Activated CD8-positive, alpha-beta memory T cell treated with anti-CD3 and anti-CD28 coated beads, Interleukin-2, amount 50 U/mL, for 24 hours (primary cell): ENCODE data around the gene VGF.

ENCODE experiments used
- DNase-seq: peaks from one replicate; pipeline ENCODE4 v3.0.0-alpha.2; 2020; ENCODE audit errors: extremely low read depth

The VGF gene

GRCh38 chr7:101185258-101185839 lies 20.0 kb upstream of the VGF start:
- DNase-seq = no peak

GRCh38 chr7:101180130-101180755 lies 14.9 kb upstream of the VGF start, which contains the start of gene NAT16:
Gene NAT16, minus strand, starts transcription at chr7:101180293. Its CDS starts 5,486 bp downstream, at chr7:101174807.
- no peak for DNase-seq

GRCh38 chr7:101179713-101180112 lies 14.3 kb upstream of the VGF start:
- DNase-seq = no peak

- DNase-seq = no peak
Observed at GRCh38 chr7:101179117-101179516, 13.7 kb upstream of the VGF start.

- DNase-seq = no peak
Observed at GRCh38 chr7:101177644-101178043, 12.3 kb upstream of the VGF start.

GRCh38 chr7:101175664-101176063 lies 10.3 kb upstream of the VGF start:
- no peak for DNase-seq

DNA sequence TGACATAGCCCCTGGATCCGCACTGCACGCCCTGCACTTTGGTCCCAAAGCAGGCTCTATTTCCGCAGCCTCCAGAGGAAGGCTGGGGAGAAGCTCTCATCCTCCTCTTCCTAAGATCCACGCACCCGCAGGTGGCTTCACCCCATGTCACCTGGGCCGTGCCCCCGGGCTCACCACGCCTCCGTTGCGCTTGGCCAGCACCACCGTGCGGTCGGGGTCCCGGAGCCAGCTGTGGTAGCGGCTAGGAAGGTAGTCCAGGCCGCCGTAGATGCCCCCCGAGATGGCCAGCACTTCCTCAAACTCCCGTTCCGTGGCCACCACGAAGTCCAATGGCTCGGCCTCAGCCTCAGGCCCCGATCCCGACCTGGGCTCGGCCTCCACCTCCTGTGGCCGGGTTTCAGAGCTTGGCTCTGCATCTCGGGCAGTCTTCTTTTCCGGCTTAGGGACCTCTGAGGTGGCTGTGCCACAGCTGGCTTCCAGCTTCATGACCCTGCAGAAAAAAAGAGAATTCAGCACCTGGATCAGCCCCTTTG lies 9.0 kb upstream of the VGF start:
- no peak for DNase-seq

DNA sequence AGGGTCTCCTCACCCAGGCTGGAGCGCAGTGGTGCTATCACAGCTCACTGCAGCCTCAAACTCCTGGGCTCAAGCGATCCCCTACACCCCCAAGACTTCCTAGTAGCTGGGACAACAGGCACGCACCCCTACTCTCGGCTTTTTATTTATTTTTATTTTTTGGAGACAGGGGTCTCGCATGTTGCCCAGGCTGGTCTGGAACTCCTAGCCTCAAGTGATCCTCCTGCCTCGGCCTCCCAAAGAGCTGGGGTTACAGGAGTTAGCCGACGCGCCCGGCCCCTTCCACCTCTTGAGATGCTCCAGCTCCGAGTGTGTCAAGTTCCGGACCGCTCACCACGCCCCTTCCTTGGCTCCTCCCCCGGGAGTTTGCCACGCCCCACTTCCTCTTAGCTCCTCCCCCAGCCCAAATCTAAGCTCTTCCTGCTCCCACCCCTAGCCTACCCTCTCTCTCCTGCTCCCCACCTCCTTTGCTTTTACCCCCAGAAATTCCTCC lies 8.4 kb upstream of the VGF start:
- DNase-seq = peak; percentile 29

- DNase-seq = no peak
Observed at GRCh38 chr7:101172854-101173751, 7.7 kb upstream of the VGF start.

DNA sequence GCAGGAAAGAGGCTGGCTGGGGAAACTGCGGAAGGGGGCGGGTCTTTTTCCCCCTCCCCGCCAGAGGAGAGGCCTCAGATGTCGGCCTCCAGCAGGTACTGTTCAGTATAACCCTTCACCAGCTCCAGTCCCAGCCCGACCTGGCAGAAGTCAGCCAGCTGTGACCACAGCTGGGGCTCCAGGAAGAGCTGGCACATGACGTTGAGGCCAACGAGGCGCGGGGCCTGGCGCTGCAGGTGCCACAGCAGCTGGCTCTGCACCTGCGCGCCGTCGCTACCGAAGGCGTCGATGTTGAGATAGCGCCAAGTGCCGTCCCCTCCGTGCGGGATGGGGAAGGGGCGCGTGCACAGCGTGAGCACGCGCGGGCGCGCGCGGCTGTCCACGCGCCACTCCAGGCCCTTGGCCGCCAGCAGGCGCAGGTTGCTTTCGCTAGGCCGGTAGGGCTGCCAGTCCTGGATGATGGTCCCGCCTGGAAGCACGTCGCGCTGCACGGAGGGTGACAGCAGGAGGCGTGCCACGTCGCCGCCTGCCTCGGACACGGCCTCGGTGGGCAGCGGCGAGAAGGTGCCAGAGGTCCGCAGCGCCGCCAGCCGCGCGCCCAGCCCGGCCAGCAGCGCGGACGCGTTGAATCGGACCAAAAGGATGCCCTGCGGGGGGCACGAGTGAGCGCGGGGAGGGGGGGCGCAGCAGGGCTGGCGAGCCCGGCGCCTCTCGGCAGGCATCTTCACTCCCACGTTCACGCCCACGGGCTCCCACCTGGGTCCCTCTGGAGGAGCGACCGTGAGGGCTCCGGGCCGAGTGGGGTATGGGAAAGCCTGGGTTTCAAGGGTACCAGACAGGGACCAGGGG lies 6.9 kb upstream of the VGF start:
- no peak for DNase-seq

GRCh38 chr7:101171442-101171837 lies 6.1 kb upstream of the VGF start:
- no peak for DNase-seq

DNA sequence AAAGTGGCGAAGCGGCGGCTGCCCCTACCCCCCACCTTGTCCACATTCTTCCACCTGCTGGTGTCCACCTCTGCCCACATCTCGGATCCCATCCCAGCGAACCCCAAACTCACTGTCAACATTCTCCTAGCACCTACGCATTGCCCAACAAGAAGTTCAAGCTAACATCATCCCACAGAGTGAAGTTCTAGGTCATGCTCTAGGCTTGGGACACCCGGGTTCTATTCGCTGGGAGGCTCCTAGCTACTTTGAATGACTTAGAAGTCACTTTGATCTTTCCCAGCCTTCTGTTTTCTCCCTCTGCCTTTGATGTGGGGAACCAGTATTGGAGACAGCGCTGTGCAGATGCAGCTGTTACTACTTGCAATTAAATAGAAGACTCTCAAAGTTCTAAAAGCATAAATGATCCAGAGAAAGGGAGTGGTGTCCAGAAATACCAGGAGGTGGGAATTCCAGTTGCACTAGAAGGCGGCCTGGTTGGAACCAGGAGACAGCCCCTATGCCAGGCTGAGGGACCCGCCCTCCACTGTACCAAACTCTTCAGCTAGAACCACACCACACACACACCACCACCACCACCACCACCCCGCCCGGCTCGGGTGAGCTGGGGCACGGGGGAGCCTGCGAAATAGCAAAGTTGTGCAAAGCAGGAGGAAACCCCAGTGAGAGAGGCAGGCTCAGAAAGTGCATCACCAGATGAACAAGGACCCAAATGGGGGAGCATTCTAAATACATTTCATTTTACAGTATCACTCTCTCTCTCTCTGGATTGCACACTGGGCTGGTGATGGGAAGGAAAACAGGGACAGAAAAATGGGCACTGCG lies 5.5 kb upstream of the VGF start:
- no peak for DNase-seq

DNA sequence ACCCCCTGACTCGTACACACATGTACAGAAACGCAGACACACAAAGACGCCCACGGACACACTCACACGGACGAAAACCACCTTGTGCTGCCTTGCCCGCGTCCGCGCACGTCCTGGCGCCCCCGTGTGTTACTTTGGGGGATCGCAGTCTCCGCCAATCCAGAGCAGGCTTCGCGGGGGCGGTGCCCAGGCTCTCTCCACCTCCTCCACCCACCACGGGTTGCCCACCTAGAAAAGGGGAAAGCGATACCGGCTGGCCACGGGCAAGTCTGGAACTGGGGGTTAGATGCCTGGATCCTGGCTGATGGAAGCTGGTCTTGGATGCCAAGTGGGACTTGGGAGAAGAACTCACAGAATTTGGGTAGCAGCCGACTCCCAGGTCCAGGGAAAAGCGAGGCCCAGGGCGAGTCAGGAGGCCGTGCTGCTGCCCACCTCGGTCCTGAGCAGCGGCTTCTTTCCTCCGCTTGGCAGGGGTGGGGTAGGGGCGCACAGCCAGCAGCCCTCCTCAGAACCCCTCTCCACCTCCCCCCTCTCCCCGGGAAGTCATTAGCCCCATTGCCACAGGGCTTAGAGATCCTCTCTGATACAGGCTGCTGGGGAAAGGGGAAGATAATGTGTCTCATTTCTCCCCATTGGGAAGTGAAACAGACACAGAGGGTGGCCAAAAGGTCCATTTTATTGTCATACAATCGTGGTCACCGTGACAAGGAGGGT lies 4.6 kb upstream of the VGF start:
- peak; percentile 49 for DNase-seq

DNA sequence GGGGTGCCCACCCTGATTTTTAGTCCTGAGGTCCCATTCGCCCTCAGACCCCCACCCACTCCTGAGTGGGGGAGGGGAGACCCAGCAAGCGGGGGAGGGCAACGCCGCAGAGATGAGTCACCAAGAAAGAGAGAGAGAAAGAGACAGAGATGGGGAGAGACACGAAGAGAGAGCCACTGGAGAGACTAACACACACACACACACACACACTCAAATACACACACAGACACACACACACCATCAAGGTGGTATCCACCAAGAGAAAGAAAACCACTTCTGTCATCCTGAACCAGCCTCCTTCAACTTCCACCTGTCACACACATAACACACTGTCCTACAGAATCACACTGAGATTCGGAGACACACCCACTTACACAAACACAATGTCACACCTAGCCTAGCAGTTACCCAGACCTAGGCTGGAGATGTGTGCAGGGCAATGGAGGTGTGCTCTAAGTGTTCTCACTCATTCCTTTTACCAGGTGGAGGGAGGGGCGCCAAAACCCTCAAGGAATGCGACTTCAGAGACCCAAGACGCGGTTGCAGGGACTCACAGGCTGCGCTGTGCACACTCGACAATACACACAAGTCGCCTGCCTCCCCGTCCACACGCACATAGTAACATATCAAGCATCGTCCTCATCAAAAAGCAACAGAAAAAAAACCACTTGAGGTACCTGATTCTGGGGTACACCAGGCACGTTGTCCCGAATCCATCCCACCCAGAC lies 3.9 kb upstream of the VGF start:
- no peak for DNase-seq

- no peak for DNase-seq
Observed at GRCh38 chr7:101168412-101169049, 3.2 kb upstream of the VGF start.

GRCh38 chr7:101167645-101168411 lies 2.5 kb upstream of the VGF start:
- no peak for DNase-seq

GRCh38 chr7:101166909-101167644 lies 1.7 kb upstream of the VGF start:
- DNase-seq = no peak

DNA sequence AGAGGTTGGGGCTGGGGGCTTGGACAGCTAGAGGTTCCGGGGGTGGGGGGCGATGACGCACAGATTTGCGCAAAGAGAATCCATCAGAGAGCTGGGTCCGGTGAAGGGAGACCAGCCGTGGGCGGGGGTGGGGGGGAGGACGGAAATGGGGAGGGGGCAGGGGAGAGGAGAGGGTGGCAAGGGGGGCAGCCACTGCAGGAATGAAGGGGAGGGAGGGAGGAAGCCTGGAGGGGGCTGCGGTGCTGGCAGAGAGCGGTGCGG lies 1.2 kb upstream of the VGF start:
- DNase-seq = no peak
